CD4-positive, alpha-beta T cell (primary cell): ENCODE data around the gene EFNA4. TPM values are rescaled to one million over a fixed set of nuclear protein-coding genes. Genes with fewer than 3 reads are reported as not detected.
A peak's percentile ranks its signal among the peaks of the same experiment; 100 is the strongest.

Experiments
- ATAC-seq: fragments of 200-7000 bp; cut with Tn5 transposase; one replicate; pipeline ENCODE4 v1.10.0; 2022; ENCODE audit warnings: mild to moderate bottlenecking; ENCODE audit not compliant: poor library complexity
- CTCF ChIA-PET: fragments of 350-600 bp; sonication (Branson Sonifier 250); formaldehyde crosslinking; loops from one replicate; lab custom pipeline; 2021; ENCODE audit warnings: antibody characterized with exemption, inconsistent platforms; lab: Charles Lee
- POLR2A ChIA-PET: fragments of 350-600 bp; sonication (Branson Sonifier 250); formaldehyde crosslinking; loops from one replicate; lab custom pipeline; 2021; ENCODE audit warnings: antibody characterized with exemption, inconsistent platforms; lab: Charles Lee
- DNase-seq, 14 experiments: peaks; one replicate each; pipeline ENCODE4 v3.0.0-alpha.2; 2013 to 2020; ENCODE audit warnings: mixed read lengths in 2 of 14
- H3K27ac ChIP-seq, 2 donors: one replicate each; pipeline versions ENCODE4 v1.5.1 to v1.7.0; 2013; ENCODE audit warnings: low read length in 2 of 2, low read depth in 1 of 2, mild to moderate bottlenecking in 1 of 2
- H3K27me3 ChIP-seq, 2 experiments: 1 replicate in 1 of 2; 2 replicates in 1 of 2; pipeline versions ENCODE4 v1.6.1 to v1.7.0; 2013; ENCODE audit warnings: low read length in 2 of 2, control low read depth in 1 of 2, mild to moderate bottlenecking in 1 of 2, moderate library complexity in 1 of 2; ENCODE audit not compliant: insufficient read depth in 2 of 2, control insufficient read depth in 1 of 2
- H3K36me3 ChIP-seq: one replicate; pipeline ENCODE4 v1.6.1; 2013; ENCODE audit warnings: low read length, control low read depth; ENCODE audit not compliant: insufficient read depth
- H3K4me1 ChIP-seq: one replicate; pipeline ENCODE4 v1.6.1; 2013; ENCODE audit warnings: low read length, control low read depth; ENCODE audit not compliant: insufficient read depth
- H3K4me3 ChIP-seq: one replicate; pipeline ENCODE4 v1.5.1; 2013; ENCODE audit warnings: mild to moderate bottlenecking, low read length, moderate library complexity
- H3K9me3 ChIP-seq, 2 experiments: 1 replicate in 1 of 2; 2 replicates in 1 of 2; pipeline versions ENCODE4 v1.6.1 to v1.7.0; 2013; ENCODE audit warnings: low read length in 2 of 2, mild to moderate bottlenecking in 2 of 2, control low read depth in 1 of 2, moderate library complexity in 1 of 2; ENCODE audit not compliant: control insufficient read depth in 1 of 2, insufficient read depth in 1 of 2
- H3K27ac Mint-ChIP-seq: one replicate; pipeline ENCODE4 v1.8.0; 2020; ENCODE audit warnings: mixed read lengths
- H3K27me3 Mint-ChIP-seq: one replicate; pipeline ENCODE4 v1.8.0; 2021; ENCODE audit warnings: mixed read lengths
- H3K36me3 Mint-ChIP-seq: one replicate; pipeline ENCODE4 v1.8.0; 2021; ENCODE audit warnings: low read depth, mixed read lengths
- H3K4me1 Mint-ChIP-seq: one replicate; pipeline ENCODE4 v1.8.0; 2021; ENCODE audit warnings: low read depth, mixed read lengths
- H3K4me3 Mint-ChIP-seq: one replicate; pipeline ENCODE4 v1.8.0; 2020; ENCODE audit warnings: mild to moderate bottlenecking, mixed read lengths
- H3K9me3 Mint-ChIP-seq: one replicate; pipeline ENCODE4 v1.8.0; 2020; ENCODE audit warnings: mixed read lengths
- CTCF ChIP-seq: fragments of 200-600 bp; IDR thresholded peaks from one replicate; pipeline ENCODE4 v1.8.0; 2022; ENCODE audit warnings: antibody characterized with exemption, mild to moderate bottlenecking
- intact Hi-C, 2 experiments: fragments of 100-400 bp; cut with DNase I in 1 of 2; cut with micrococcal nuclease in 1 of 2; formaldehyde crosslinking; loops; one replicate each; pipeline versions ENCODE4 v1.15.1 to v1.9.0; 2023 to 2025; cut with DNase I, micrococcal nuclease
- total RNA-seq, 174 experiments: library from RNA in 2 of 174; stranded (reverse) in 2 of 174; gene quantifications; one replicate each; pipeline ENCODE4 v1.2.3 and lab custom pipeline; 2021 to 2026

The EFNA4 gene
- total RNA-seq, 2 experiments from 2014 or later = 2.4 to 3.3 TPM

GRCh38 chr1:155050560-155051341 lies 12.8 kb upstream of the EFNA4 start, which contains the start of gene ADAM15:
ADAM15 (plus strand) TSS chr1:155051316; CDS start chr1:155051387, 71 bp downstream.
- Histone ChIP-seq H3K4me1 (peaks cover 33% of the 10 kb centered on the region), H3K4me3 (peak within 1 kb of the TSS; percentile 87), H3K27ac (peak within 1 kb of the TSS; percentile 55 to 61), H3K27me3 (no peaks in the 10 kb centered on the region), H3K9me3 (no peaks in the 10 kb centered on the region), H3K36me3 (peaks cover 3% of the 10 kb centered on the region)
- peak; percentile 95 for TF ChIP-seq CTCF
- H3K36me3 Mint-ChIP-seq = no peaks in the 10 kb centered on the region
- H3K27ac Mint-ChIP-seq = peak within 1 kb of the TSS; percentile 55
- intact Hi-C loops = no loop called here
- ATAC-seq (peak; percentile 81), DNase-seq (peak; percentile 63 to 91 (median 74))
- H3K4me3 Mint-ChIP-seq = peak within 1 kb of the TSS; percentile 91
- ChIA-PET CTCF (interaction anchor here (0.6 to 3.6 kb wide), 13 partner anchors 11 to 572 kb away, joined by 3 to 29 read pairs (median 4); partner anchors contain the start of genes DCST1 and DCST2), POLR2A (interaction anchor here (0.8 to 2.4 kb wide), 18 partner anchors 9 to 122 kb away, joined by 3 to 10 read pairs (median 5); partner anchors contain the start of genes CKS1B, EFNA3, EFNA4 and FLAD1)
- H3K9me3 Mint-ChIP-seq = no peaks in the 10 kb centered on the region
- H3K27me3 Mint-ChIP-seq = no peaks in the 10 kb centered on the region
- H3K4me1 Mint-ChIP-seq = peaks cover 26% of the 10 kb centered on the region

GRCh38 chr1:155051342-155051776 lies 12.2 kb upstream of the EFNA4 start:
- H3K9me3 ChIP-seq = no peaks in the 10 kb centered on the region
- ATAC-seq (peak; percentile 1), DNase-seq (no peak)
- Mint-ChIP-seq H3K9me3 (no peaks in the 10 kb centered on the region), H3K4me3 (peak overlapping the region; percentile 87), H3K27me3 (no peaks in the 10 kb centered on the region), H3K4me1 (peaks cover 26% of the 10 kb centered on the region), H3K36me3 (no peaks in the 10 kb centered on the region), H3K27ac (no peak overlapping the region)
- peaks cover 33% of the 10 kb centered on the region for H3K4me1 ChIP-seq
- ChIA-PET POLR2A (interaction anchor here (0.8 to 2.4 kb wide), 17 partner anchors 9 to 121 kb away, joined by 3 to 10 read pairs (median 5); partner anchors contain the start of genes CKS1B, EFNA3, EFNA4 and FLAD1), CTCF (interaction anchor here (0.6 to 3.6 kb wide), 12 partner anchors 10 to 571 kb away, joined by 3 to 29 read pairs (median 4); partner anchors contain the start of genes DCST1 and DCST2)
- peaks cover 8% of the 10 kb centered on the region for H3K36me3 ChIP-seq
- H3K4me3 ChIP-seq = peak overlapping the region; percentile 87
- no peak for TF ChIP-seq CTCF
- H3K27ac ChIP-seq = peak overlapping the region; percentile 35 to 48
- intact Hi-C loops = no loop called here
- H3K27me3 ChIP-seq = no peaks in the 10 kb centered on the region

- H3K36me3 ChIP-seq = peaks cover 9% of the 10 kb centered on the region
- no peak for TF ChIP-seq CTCF
- ATAC-seq (peak; percentile 39), DNase-seq (peak in 11 of 14 experiments; percentile 27 to 76 (median 44))
- intact Hi-C loops = no loop called here
- H3K27ac ChIP-seq = peak overlapping the region in 1 of 2 donors; percentile 48
- no peaks in the 10 kb centered on the region for H3K9me3 ChIP-seq
- ChIA-PET POLR2A (interaction anchor here (0.8 to 2.4 kb wide), 9 partner anchors 10 to 121 kb away, joined by 3 to 10 read pairs (median 5); partner anchors contain the start of genes CKS1B, EFNA4, FLAD1 and KRTCAP2), CTCF (interaction anchor here (1.1 to 3.6 kb wide), 9 partner anchors 9 to 53 kb away, joined by 3 to 29 read pairs (median 5); no protein-coding TSS in a partner anchor)
- no peaks in the 10 kb centered on the region for H3K36me3 Mint-ChIP-seq
- no peaks in the 10 kb centered on the region for H3K27me3 Mint-ChIP-seq
- H3K9me3 Mint-ChIP-seq = no peaks in the 10 kb centered on the region
- peaks cover 33% of the 10 kb centered on the region for H3K4me1 ChIP-seq
- peak overlapping the region; percentile 53 for H3K27ac Mint-ChIP-seq
- peak overlapping the region; percentile 87 for H3K4me3 Mint-ChIP-seq
- no peaks in the 10 kb centered on the region for H3K27me3 ChIP-seq
- H3K4me1 Mint-ChIP-seq = peaks cover 26% of the 10 kb centered on the region
- H3K4me3 ChIP-seq = peak overlapping the region; percentile 87
Observed at GRCh38 chr1:155051777-155052398, 11.7 kb upstream of the EFNA4 start.
